NCI-H1092 (cell line): ENCODE results near the gene ZNF844.
"Not testable (repeated sequence)": the region's sequence is repeated elsewhere in the genome, so short reads cannot be mapped to it uniquely, and the experiment has no call there.

Experiments
- DNase-seq: peaks from one replicate; lab custom pipeline; 2025; lab: John Stamatoyannopoulos, UW

The ZNF844 gene

GRCh38 chr19:12092065-12092867 is 27.7 kb downstream of the ZNF844 start:
- DNase-seq, result no peak

DNA sequence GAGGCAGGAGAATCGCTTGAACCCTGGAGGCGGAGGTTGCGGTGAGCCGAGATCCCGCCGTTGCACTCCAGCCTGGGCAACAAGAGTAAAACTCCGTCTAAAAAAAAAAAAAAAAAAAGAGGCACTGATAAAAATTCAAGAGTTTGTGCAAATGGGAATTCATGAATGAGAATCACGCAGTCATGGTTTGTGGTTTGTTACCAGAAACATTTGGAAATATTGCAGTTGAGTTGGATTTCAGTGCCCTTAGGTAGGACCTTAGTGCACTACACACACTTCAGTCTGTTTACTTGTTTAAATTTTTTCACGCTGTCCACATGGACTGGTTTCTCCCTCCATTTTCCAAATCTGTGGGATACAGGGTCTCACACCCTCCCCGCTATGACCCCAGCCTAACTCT is 28.4 kb downstream of the ZNF844 start:
- DNase-seq, result no peak

DNA sequence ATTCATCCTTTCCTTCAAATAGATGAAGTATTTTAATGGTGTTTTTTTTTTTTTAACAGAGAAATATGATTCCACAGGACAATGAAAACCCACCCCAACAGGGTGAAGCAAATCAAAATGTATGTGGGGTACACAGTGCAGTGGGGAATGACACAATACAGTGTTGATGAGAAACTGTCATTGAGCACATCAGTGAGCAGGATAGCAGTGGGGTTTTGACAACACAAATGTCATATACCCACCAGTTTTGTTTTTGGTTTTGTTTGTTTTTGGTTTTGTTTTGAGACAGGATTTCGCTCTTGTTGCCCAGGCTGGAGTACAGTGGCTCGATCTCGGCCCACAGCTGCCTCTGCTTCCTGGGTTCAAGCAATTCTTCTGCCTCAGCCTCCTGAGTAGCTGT is 29.2 kb downstream of the ZNF844 start:
- DNase-seq, result no peak

DNA sequence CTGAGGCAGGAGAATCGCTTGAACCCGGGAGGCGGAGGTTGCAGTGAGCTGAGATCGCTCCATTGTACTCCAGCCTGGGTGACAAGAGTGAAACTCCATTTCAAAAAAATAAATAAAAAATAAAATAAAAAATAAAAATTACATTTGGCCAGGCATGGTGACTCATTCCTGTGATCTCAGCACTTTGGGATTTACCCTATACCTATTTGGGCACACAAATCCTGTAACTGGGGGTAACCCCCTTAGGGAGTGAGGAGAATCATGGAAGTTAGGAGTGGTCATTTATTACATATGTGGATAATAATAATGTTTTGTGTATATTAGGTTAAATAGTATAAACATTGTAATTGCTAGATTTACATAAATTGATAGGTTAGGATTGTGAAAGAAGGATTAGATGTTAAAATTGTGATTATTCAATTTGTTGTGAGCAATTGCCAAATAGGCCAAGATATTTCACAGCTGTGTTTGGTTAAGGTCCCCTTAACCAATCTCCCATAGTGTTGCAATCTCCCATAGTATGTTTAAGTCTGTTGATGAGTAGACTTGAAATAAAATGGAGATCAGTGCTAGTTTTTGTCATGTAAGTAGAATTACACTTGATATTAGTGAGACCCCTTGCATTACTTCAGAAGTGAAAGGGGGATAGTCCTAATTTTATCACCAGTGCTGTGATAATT is 30.7 kb downstream of the ZNF844 start:
- no peak for DNase-seq

GRCh38 chr19:12098040-12098439 is 33.5 kb downstream of the ZNF844 start:
- no peak for DNase-seq

DNA sequence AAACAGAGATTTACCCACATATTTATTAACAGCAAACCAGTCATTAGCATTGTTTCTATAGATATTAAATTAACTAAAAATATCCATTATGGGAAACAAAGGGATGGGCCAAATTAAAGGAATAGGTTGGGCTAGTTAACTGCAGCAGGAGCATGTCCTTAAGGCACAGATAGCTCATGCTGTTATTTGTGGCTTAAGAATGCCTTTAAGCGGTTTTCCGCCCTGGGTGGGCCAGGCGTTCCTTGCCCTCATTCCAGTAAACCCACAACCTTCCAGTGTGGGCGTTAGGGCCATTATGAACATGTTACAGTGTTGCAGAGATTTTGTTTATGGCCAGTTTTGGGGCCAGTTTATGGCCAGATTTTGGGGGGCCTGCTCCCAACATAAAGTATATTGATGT is 39.4 kb downstream of the ZNF844 start:
- DNase-seq, result not testable (repeated sequence)

GRCh38 chr19:12111176-12111575 is 46.6 kb downstream of the ZNF844 start:
- DNase-seq, result no peak

- DNase-seq, result no peak
These were observed 47.6 kb downstream of the ZNF844 start for GRCh38 chr19:12111943-12112637.

- no peak for DNase-seq
These were observed 48.2 kb downstream of the ZNF844 start for GRCh38 chr19:12112701-12113100.

- no peak for DNase-seq
These were observed 48.6 kb downstream of the ZNF844 start for GRCh38 chr19:12113121-12113520.

GRCh38 chr19:12117201-12117970 is 52.9 kb downstream of the ZNF844 start:
- no peak for DNase-seq

- DNase-seq, result no peak
These were observed 62.2 kb downstream of the ZNF844 start for GRCh38 chr19:12126707-12127106.
